GM18502 (cell line): Measurements from ENCODE around the gene TNNT3.

Experiments used
- ATAC-seq: cut with Tn5 transposase; IDR thresholded peaks from one replicate; pipeline ENCODE4 v1.9.1; 2021; ENCODE audit warnings: mild to moderate bottlenecking; ENCODE audit not compliant: unreplicated experiment, poor library complexity

TNNT3 gene

DNA sequence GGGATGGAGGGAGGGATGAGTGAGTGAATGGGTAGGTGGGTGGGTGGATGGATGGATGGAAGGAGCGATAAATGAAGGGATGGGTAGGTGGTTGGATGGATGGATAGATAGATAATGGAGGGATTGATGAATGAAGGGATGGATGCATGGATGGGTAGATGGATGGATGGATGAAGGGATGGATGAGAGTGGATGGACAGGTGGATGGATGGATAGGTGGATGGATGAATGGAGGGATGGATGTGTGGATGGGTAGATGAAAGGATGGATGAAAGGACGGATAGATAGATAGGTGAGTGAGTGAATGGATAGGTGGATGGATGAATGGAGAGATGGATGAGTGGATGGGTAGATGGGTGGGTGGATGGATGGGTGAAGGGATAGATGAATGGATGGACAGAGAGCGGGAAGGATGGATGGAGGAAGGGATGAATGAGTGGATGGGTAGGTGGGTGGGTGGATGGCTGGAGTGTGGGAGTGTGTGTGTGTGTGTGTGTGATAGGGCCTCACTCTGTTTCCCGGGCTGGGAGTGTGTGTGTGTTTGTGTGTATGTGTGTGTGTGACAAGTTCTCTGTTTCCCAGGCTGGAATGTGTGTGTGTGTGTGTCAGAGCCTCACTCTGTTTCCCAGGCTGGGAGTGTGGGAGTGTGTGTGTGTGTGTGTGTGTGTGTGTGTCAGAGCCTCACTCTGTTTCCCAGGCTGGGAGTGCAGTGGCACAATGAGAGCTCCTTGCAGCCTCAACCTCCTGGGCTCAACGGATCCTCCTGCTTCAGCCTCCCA lies 25.7 kb upstream of the TNNT3 start:
- no peak for ATAC-seq

DNA sequence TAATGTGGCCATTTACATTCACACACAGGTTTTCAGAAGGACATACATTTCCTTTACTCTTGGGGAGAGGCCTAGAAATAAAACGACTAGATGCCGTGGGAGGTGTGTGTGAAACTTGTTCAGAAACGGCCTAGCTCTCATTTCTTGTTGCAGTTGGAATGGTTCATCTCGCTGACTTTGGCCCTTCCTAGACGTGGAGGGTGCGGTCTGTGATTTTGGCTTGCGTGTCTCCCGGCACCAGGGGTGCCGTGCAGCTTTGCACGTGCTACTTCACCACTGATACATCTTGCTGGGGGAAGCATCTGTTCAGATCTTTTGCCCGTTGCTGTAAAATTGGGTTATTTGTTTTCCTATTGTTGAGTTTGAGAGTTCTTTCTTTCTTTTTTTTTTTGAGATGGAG lies 24.7 kb upstream of the TNNT3 start:
- no peak for ATAC-seq

- no peak for ATAC-seq
These were observed 23.0 kb upstream of the TNNT3 start for GRCh38 chr11:1896468-1896867.

- ATAC-seq, result no peak
These were observed 22.6 kb upstream of the TNNT3 start for GRCh38 chr11:1896923-1897322.

GRCh38 chr11:1899090-1899489 lies 20.4 kb upstream of the TNNT3 start:
- ATAC-seq, result no peak

- ATAC-seq, result no peak
These were observed 19.8 kb upstream of the TNNT3 start for GRCh38 chr11:1899686-1900085.

GRCh38 chr11:1906181-1906580 lies 13.3 kb upstream of the TNNT3 start:
- ATAC-seq, result no peak

- no peak for ATAC-seq
These were observed 12.7 kb upstream of the TNNT3 start for GRCh38 chr11:1906611-1907423.

DNA sequence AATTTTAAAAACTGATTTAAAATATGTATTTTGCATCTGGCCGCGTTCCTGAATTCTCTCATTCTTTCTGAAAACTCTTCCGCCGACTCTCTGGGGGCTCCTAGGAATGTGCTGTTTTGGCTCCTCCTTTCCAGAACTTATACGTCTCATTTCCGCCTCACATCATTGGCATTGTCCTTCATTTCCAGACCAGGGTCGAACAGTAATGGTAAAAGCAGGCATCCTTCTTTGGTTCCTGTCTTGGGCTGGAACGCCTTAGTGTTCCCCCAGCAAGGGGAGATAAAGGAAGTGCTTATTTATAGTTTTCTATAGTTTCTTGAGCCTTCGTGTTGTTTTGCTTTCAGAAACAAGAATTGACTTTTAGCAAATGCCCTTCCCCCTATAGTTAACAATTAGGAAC lies 10.9 kb upstream of the TNNT3 start:
- no peak for ATAC-seq

- ATAC-seq, result no peak
These were observed 10.0 kb upstream of the TNNT3 start for GRCh38 chr11:1909524-1909923.

GRCh38 chr11:1912289-1912878 lies 7.1 kb upstream of the TNNT3 start:
- no peak for ATAC-seq

DNA sequence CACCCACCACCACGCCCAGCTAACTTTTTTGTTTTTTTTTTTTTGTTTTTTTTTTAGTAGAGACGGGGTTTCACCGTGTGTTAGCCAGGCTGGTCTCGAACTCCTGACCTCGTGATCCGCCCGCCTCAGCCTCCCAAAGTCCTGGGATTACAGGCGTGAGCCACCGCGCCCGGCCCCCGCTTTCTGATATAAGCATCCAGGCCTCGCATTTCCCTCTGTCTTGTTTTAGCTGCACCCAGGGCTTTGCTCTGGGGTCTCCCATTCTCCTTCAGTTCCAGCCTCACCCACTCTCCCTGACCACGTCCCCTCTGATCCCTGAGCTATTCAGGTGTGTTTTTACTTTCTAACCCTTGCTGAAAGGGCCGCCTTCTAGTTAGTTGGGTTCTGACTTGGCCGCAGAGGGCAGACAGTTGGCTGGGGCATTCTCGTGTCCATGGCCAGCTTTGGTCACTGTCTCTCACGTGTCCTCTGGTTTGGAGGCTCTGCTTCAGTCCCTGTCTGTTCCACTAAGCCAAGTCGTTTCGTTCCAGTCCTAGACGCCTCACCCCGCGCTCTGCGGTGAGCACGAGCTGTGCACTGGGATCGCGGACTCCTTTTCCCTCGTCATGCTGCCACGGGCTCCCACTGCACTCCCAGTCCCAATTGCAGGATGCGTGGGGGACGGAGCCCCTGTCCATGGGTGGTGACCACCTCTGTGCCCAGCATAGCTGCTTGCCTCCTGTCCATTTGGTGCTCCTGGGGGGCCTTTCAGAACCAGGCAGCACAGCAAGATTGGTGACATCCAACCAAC lies 6.0 kb upstream of the TNNT3 start:
- no peak for ATAC-seq

DNA sequence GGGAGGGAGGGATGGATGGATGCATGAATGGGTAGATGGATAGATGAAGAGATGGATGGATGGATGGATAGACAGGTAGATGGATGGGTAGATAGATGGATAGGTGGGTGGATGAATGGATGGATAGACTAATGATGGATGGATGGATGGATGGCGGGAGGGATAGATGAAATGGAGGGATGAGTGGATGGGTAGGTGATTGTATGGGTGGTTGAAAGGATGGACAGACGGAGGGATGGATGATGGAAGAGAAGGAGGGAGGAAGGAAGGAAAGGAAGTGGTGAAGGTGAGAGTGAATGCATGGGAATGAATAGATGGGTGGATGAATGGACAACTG lies 3.7 kb upstream of the TNNT3 start:
- ATAC-seq, result no peak

- no peak for ATAC-seq
These were observed 3.1 kb upstream of the TNNT3 start for GRCh38 chr11:1916132-1916985.

DNA sequence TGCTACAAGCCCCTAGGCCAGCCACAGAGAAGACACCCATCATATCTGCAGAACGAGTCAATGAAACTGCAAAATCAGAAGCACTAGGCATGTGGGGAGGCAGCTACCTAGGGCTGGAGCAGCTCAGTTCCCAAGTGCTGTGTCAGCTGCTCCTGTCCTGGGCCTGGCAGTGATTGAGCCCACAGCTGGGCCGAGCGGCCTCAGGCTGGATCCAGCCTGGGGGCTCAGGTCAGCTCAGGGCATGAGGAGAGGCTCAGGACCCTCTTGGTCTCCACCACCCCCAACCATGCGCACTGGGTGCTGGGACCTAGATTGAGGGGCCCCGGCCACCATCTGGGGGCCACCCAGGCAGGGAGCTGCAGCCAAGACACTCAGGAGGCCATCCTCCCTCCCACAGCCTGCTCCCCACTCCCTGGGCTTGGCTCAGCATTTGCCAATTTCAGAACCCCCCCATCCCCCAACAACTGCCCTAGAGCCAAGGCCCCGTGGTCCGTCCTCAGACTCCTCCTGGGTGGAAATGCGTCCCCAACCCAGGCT lies 2.4 kb upstream of the TNNT3 start:
- ATAC-seq, result no peak

DNA sequence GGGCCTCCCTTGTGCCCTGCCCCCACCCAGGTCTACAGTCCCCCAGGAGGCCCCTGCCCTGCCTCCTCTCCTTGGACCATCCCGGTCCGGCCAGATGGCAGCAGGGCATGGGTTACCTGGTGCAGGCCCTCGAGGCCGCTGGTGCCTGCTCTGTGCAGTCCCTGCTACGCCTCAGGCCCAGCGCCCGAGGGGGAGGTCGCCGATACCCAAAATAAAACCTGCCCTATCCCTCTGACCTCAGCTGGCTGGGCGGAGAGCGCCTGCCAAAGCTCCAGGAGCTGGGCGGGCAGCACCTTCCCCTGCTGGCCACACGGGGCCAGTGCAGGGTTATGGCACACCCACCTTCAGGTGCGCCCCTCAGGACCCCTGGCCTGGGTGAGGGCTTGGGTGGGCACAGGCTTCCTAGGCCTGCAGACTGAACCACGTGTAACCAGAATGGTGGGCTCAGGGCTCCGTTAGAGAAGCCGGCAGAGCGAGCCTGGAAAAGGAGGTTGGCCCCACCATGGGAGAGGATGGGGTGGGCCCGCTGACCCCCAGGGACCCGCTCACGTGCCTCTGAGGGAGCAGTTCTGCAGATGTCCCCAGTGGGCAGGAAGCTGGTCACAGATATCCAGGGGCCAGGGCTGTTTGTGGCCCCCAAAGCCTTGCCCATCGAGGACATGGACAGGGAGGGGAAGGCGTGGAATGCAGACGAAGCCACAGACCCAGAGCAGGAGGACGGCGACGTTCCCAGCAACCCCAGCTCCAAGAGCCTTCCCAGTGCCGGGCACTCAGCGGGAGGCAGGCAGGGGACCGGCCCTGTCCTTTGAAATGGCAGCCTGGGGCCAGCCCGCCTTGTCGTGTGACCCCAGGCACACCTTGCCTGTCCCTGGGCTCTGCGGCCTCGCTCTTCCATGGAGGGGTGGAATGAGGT lies 1.7 kb upstream of the TNNT3 start:
- no peak for ATAC-seq

GRCh38 chr11:1918436-1919315 lies 827 bp upstream of the TNNT3 start:
- ATAC-seq, result no peak
